K562 (cell line): ENCODE results near the gene RAVER2. TPM values are rescaled to one million over a fixed set of nuclear protein-coding genes. Genes with fewer than 3 reads are reported as not detected.

Experiments used
- ATAC-seq: fragments of 200-7000 bp; cut with Tn5 transposase; 3 replicates; pipeline ENCODE4 v1.9.1; 2020; ENCODE audit warnings: moderate library complexity
- BruUV-seq: library from RNA; stranded (reverse); fragments of 400-500 nt; replicated peaks from 2 replicates; lab custom pipeline; 2021; lab: Mats Ljungman, UMichigan
- CTCF ChIA-PET: fragments of 300-600 bp; formaldehyde crosslinking; extraction: SDS; loops from one replicate; lab custom pipeline; 2021; ENCODE audit warnings: low intra/inter-chr PET ratio; lab: Yijun Ruan, JAX
- POLR2A ChIA-PET: fragments of 300-600, 350-650 bp; sonication (Branson Sonifier 250); formaldehyde crosslinking; extraction: SDS; loops from one replicate; lab custom pipeline; 2021; ENCODE audit warnings: antibody characterized with exemption, inconsistent platforms; lab: Yijun Ruan, JAX
- DNase-seq, 4 experiments: peaks; one replicate each; pipeline versions ENCODE4 v3.0.0 to v3.0.0-alpha.2; 2011 to 2018; ENCODE audit warnings: low spot score in 3 of 4, mixed read lengths in 3 of 4; ENCODE audit errors: extremely low read depth in 1 of 4
- FAIRE-seq: peaks from 2 replicates; lab custom pipeline; 2011; peaks lifted over from hg19 to GRCh38; lab: Jason Lieb, UNC
- H2AFZ ChIP-seq: 2 replicates; pipeline ENCODE4 v1.6.0; 2011; ENCODE audit warnings: low read depth, low read length, control low read depth, inconsistent platforms
- H3K27ac ChIP-seq: fragments of 200-600 bp; 3 replicates; pipeline ENCODE4 v1.8.0; 2011; ENCODE audit warnings: low read depth, mild to moderate bottlenecking, control low read depth, inconsistent platforms, low read length, moderate library complexity, mixed read lengths; ENCODE audit errors: extremely low read depth
- H3K27me3 ChIP-seq, 2 experiments: fragments of 300-600 bp in 1 of 2; 2 replicates in 1 of 2; 3 replicates in 1 of 2; pipeline versions ENCODE4 v1.6.0 to v1.8.0; 2011; ENCODE audit warnings: inconsistent platforms in 2 of 2, low read length in 2 of 2, mild to moderate bottlenecking in 1 of 2, mixed read lengths in 1 of 2, moderate library complexity in 1 of 2; ENCODE audit not compliant: control insufficient read depth in 2 of 2, insufficient read depth in 2 of 2
- H3K36me3 ChIP-seq: fragments of 300-600 bp; 3 replicates; pipeline ENCODE4 v1.8.0; 2011; ENCODE audit warnings: mild to moderate bottlenecking, low read length, inconsistent platforms; ENCODE audit not compliant: control insufficient read depth, insufficient read depth
- H3K4me1 ChIP-seq, 2 experiments: fragments of 200-600 bp in 1 of 2; replicated peaks in 1 of 2; 2 replicates in 1 of 2; 3 replicates in 1 of 2; pipeline versions ENCODE4 v1.5.1 to v1.8.0; 2011; ENCODE audit warnings: inconsistent platforms in 2 of 2, low read length in 2 of 2, mild to moderate bottlenecking in 1 of 2, mixed read lengths in 1 of 2, moderate library complexity in 1 of 2; ENCODE audit not compliant: control insufficient read depth in 2 of 2, insufficient read depth in 2 of 2
- H3K4me2 ChIP-seq: 2 replicates; pipeline ENCODE4 v1.6.1; 2011; ENCODE audit warnings: low read length, control low read depth, inconsistent platforms, mixed read lengths; ENCODE audit not compliant: insufficient read depth
- H3K4me3 ChIP-seq: fragments of 200-600 bp; sonication (generic), shearing (Covaris generic); 2 replicates; pipeline ENCODE4 v1.5.1; 2016; ENCODE audit warnings: control low read depth, inconsistent platforms
- H3K79me2 ChIP-seq: fragments of 200-600 bp; 3 replicates; pipeline ENCODE4 v1.8.0; 2011; ENCODE audit warnings: low read length, inconsistent platforms; ENCODE audit not compliant: control insufficient read depth, insufficient read depth
- H3K9ac ChIP-seq, 2 experiments: 2 replicates each; pipeline versions ENCODE4 v1.6.0 to v1.6.1; 2011; ENCODE audit warnings: low read depth in 2 of 2, low read length in 2 of 2, control low read depth in 1 of 2, inconsistent platforms in 1 of 2, mild to moderate bottlenecking in 1 of 2, mixed read lengths in 1 of 2; ENCODE audit not compliant: insufficient read depth in 1 of 2
- H3K9me1 ChIP-seq: one replicate; pipeline ENCODE4 v1.6.0; 2011; ENCODE audit warnings: inconsistent platforms, mild to moderate bottlenecking, low read length, moderate library complexity; ENCODE audit not compliant: control insufficient read depth, insufficient read depth
- H3K9me3 ChIP-seq: replicated peaks from 2 replicates; pipeline ENCODE4 v1.5.1; 2011; ENCODE audit warnings: low read depth, low read length, inconsistent platforms; ENCODE audit not compliant: control insufficient read depth, insufficient read depth
- H4K20me1 ChIP-seq: replicated peaks from 2 replicates; pipeline ENCODE4 v1.6.1; 2011; ENCODE audit warnings: low read length, inconsistent platforms, mixed read lengths; ENCODE audit not compliant: control insufficient read depth, insufficient read depth
- ADNP ChIP-seq: fragments of 200-800 bp; sonication (Bioruptor generic); IDR thresholded peaks from 2 replicates; pipeline ENCODE4 v1.6.1; 2016; ENCODE audit warnings: missing genetic modification characterization, missing compliant biosample characterization
- BCOR ChIP-seq: fragments of 450-650 bp; IDR thresholded peaks from 2 replicates; pipeline ENCODE4 v1.6.1; 2016
- RBM25 ChIP-seq: fragments of 200-400 bp; formaldehyde crosslinking; IDR thresholded peaks from 2 replicates; pipeline ENCODE4 v1.6.1; 2018; ENCODE audit warnings: low read length, low read depth, moderate library complexity; ENCODE audit not compliant: severe bottlenecking
- ZNF695 ChIP-seq: fragments of 450-650 bp; formaldehyde crosslinking; IDR thresholded peaks from 2 replicates; pipeline ENCODE4 v1.4.0; 2020; ENCODE audit warnings: mild to moderate bottlenecking, moderate library complexity
- WGBS: fragments of 100-300 bp; shearing (Covaris generic); methylation state at CpG from one replicate; pipeline ENCODE4 v1.1.6; 2016; ENCODE audit warnings: low coverage, mixed read lengths; ENCODE audit not compliant: insufficient coverage; ENCODE audit errors: missing lambda C conversion rate; 5-methylcytosine and 5-hydroxymethylcytosine counted together
- in situ Hi-C: fragments of 300-500 bp; cut with MboI; formaldehyde crosslinking; loops from 4 replicates; pipeline ENCODE4 v1.15.0; 2018; ENCODE audit warnings: inconsistent platforms, mixed read lengths
- intact Hi-C: fragments of 100-400 bp; cut with micrococcal nuclease; formaldehyde crosslinking; loops from 2 replicates; pipeline ENCODE4 v1.14.2; 2022
- polyA plus RNA-seq, 8 experiments: library from polyadenylated mRNA; depleted of rRNA in 4 of 8; stranded (reverse) in 5 of 8; unstranded in 3 of 8; fragments of >200 nt; fragmentation: Nextera tagmentation in 2 of 8; fragmentation: Illumina TruSeq in 1 of 8; extraction: Ambion mirVana in 2 of 8; extraction: Trizol in 1 of 8; gene quantifications; 2 replicates each; pipeline versions ENCODE4 v1.2.1 to v1.2.3, GENCODE V29; 2011 to 2014; ENCODE audit warnings: inconsistent platforms in 1 of 8, missing spikeins in 1 of 8
- total RNA-seq, 7 experiments: library from RNA; depleted of rRNA in 6 of 7; stranded (reverse); fragments of >200 nt in 6 of 7; fragmentation: Illumina TruSeq in 2 of 7; extraction: Trizol in 2 of 7; gene quantifications; 2 replicates each; pipeline versions ENCODE4 v1.2.1 to v1.2.3, GENCODE V29; 2011 to 2021; ENCODE audit warnings: low replicate concordance in 1 of 7
- TF ChIP-seq, protein P1 (sequence below): sonication (generic); formaldehyde crosslinking; IDR thresholded peaks from 2 replicates; pipeline ENCODE4 v1.8.1; 2023; ENCODE audit warnings: mild to moderate bottlenecking, missing genetic modification reagents

The RAVER2 gene
- total and polyA plus RNA-seq, 9 of the 15 experiments (the other 6 are each of a cell fraction or from before 2014, with no cell fraction given) = 1.8 to 6.1 (median 4.4) TPM

DNA sequence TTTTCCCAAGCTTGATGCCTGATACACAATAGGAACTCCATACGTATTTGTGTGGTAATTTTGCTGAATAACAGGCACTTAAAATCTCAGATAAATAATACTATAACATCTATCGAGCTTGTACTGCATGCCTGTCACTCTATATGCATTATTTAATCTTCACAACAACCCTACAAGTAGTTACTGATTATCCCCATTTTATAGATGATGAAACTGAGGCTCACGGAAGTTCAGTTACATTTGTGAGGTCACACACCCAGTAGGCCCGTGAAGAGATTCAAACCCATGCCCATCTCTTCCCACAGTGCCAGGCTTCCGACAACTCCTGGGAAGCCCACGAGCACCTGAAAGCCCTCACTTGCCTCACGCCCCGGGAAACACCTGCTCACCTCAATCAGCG, 98.8 kb downstream of the RAVER2 start:
- no peak for ATAC-seq
- Histone ChIP-seq H3K36me3 (peaks cover 67% of the 10 kb centered on the region; the same call in 2 of the 3 replicates), H3K9me1 (no peaks in the 10 kb centered on the region), H3K4me3 (no peak overlapping the region), H3K27me3 (no peaks in the 10 kb centered on the region), H3K27ac (no peak overlapping the region), H3K9me3 (no peaks in the 10 kb centered on the region), H3K4me2 (no peak overlapping the region), H3K9ac (no peak overlapping the region), H2AFZ (no peak overlapping the region), H4K20me1 (no peaks in the 10 kb centered on the region), H3K4me1 (no peaks in the 10 kb centered on the region), H3K79me2 (no peaks in the 10 kb centered on the region)
- in situ Hi-C loops = no loop called here
- BruUV-seq = no TSS peak
- intact Hi-C loops = no loop called here
- ChIA-PET POLR2A (no interaction called here), CTCF (no interaction called here)
- 91% methylated on average over 9 of the region's 9 CpGs for WGBS
- DNase-seq = no peak
- TF ChIP-seq, protein P1, sequence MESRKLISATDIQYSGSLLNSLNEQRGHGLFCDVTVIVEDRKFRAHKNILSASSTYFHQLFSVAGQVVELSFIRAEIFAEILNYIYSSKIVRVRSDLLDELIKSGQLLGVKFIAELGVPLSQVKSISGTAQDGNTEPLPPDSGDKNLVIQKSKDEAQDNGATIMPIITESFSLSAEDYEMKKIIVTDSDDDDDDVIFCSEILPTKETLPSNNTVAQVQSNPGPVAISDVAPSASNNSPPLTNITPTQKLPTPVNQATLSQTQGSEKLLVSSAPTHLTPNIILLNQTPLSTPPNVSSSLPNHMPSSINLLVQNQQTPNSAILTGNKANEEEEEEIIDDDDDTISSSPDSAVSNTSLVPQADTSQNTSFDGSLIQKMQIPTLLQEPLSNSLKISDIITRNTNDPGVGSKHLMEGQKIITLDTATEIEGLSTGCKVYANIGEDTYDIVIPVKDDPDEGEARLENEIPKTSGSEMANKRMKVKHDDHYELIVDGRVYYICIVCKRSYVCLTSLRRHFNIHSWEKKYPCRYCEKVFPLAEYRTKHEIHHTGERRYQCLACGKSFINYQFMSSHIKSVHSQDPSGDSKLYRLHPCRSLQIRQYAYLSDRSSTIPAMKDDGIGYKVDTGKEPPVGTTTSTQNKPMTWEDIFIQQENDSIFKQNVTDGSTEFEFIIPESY (CRISPR knock-in tag) = 0 out of 2 replicates have a peak, but pooled peaks have one; percentile 17
- peak; percentile 75 for TF ChIP-seq RBM25
- TF ChIP-seq BCOR = peak; percentile 50; the same call in 1 of the 2 replicates
- TF ChIP-seq ZNF695 = no peak
- TF ChIP-seq ADNP = 0 out of 2 replicates have a peak, but pooled peaks have one; percentile 32
- no peak for FAIRE-seq
